HepG2 (cell line): Measurements from ENCODE around the gene RELL2. TPM values are rescaled to one million over a fixed set of nuclear protein-coding genes. Genes with fewer than 3 reads are reported as not detected.

Source experiments
- ATAC-seq: fragments of 200-7000 bp; cut with Tn5 transposase; 3 replicates; pipeline ENCODE4 v1.9.1; 2020; ENCODE audit warnings: mild to moderate bottlenecking, moderate library complexity
- BruUV-seq: library from RNA; stranded (reverse); fragments of 400-500 nt; replicated peaks from 2 replicates; lab custom pipeline; 2021; lab: Mats Ljungman, UMichigan
- CTCF ChIA-PET: fragments of 300-600 bp; formaldehyde crosslinking; extraction: SDS; loops from one replicate; lab custom pipeline; 2021; ENCODE audit warnings: low total read pairs, inconsistent platforms, low intra/inter-chr PET ratio; lab: Yijun Ruan, JAX
- POLR2A ChIA-PET: fragments of 350-600 bp; sonication (Branson Sonifier 250); formaldehyde crosslinking; loops from one replicate; lab custom pipeline; 2020; ENCODE audit warnings: antibody characterized with exemption, inconsistent platforms; lab: Yijun Ruan, JAX
- DNase-seq: peaks from one replicate; pipeline ENCODE4 v3.0.0-alpha.2; 2015; ENCODE audit warnings: low spot score
- FAIRE-seq: peaks from 3 replicates; lab custom pipeline; 2011; peaks lifted over from hg19 to GRCh38; lab: Jason Lieb, UNC
- H2AFZ ChIP-seq: one replicate; pipeline ENCODE4 v1.6.1; 2011; ENCODE audit warnings: low read length, inconsistent platforms
- H3K27ac ChIP-seq: fragments of 300-600 bp; 3 replicates; pipeline ENCODE4 v1.8.0; 2011; ENCODE audit warnings: mixed run types, mild to moderate bottlenecking, mixed read lengths, low read length, inconsistent platforms; ENCODE audit not compliant: insufficient read depth; ENCODE audit errors: extremely low read length
- H3K27me3 ChIP-seq, 2 experiments: fragments of 200-600 bp in 1 of 2; 2 replicates in 1 of 2; 3 replicates in 1 of 2; pipeline versions ENCODE4 v1.6.0 to v1.8.0; 2011; ENCODE audit warnings: low read length in 2 of 2, mild to moderate bottlenecking in 2 of 2, moderate library complexity in 2 of 2, inconsistent platforms in 1 of 2; ENCODE audit not compliant: insufficient read depth in 2 of 2, control insufficient read depth in 1 of 2
- H3K36me3 ChIP-seq, 2 experiments: fragments of 200-600 bp in 1 of 2; replicated peaks in 1 of 2; 2 replicates in 1 of 2; 3 replicates in 1 of 2; pipeline versions ENCODE4 v1.5.1 to v1.8.0; 2011; ENCODE audit warnings: low read length in 2 of 2, inconsistent platforms in 1 of 2; ENCODE audit not compliant: insufficient read depth in 2 of 2, control insufficient read depth in 1 of 2
- H3K4me1 ChIP-seq: 2 replicates; pipeline ENCODE4 v1.5.1; 2012; ENCODE audit warnings: low read length, inconsistent platforms; ENCODE audit not compliant: insufficient read depth
- H3K4me2 ChIP-seq: 2 replicates; pipeline ENCODE4 v1.6.0; 2011; ENCODE audit warnings: low read depth, low read length, inconsistent platforms
- H3K4me3 ChIP-seq, 3 experiments: fragments of 200-600 bp in 1 of 3; sonication (generic), shearing (Covaris generic) in 1 of 3; replicated peaks in 1 of 3; 2 replicates each; pipeline ENCODE4 v1.5.1; 2011 to 2016; ENCODE audit warnings: low read length in 3 of 3, inconsistent platforms in 2 of 3, low read depth in 2 of 3, mild to moderate bottlenecking in 2 of 3, control low read depth in 1 of 3, mixed read lengths in 1 of 3; ENCODE audit not compliant: insufficient read depth in 1 of 3
- H3K79me2 ChIP-seq: one replicate; pipeline ENCODE4 v1.6.1; 2011; ENCODE audit warnings: low read length, inconsistent platforms; ENCODE audit not compliant: insufficient read depth
- H3K9ac ChIP-seq: 2 replicates; pipeline ENCODE4 v1.6.0; 2011; ENCODE audit warnings: mild to moderate bottlenecking, low read depth, low read length, inconsistent platforms; ENCODE audit not compliant: insufficient read depth
- H3K9me3 ChIP-seq: 2 replicates; pipeline ENCODE4 v1.5.1; 2012; ENCODE audit warnings: mild to moderate bottlenecking, low read length
- H4K20me1 ChIP-seq: 2 replicates; pipeline ENCODE4 v1.6.0; 2011; ENCODE audit warnings: inconsistent platforms, mild to moderate bottlenecking, low read length, moderate library complexity; ENCODE audit not compliant: insufficient read depth
- CHCHD3 ChIP-seq: sonication (generic); formaldehyde crosslinking; IDR thresholded peaks from 2 replicates; pipeline ENCODE4 v1.8.0; 2022; ENCODE audit warnings: mild to moderate bottlenecking, missing genetic modification reagents, moderate library complexity
- MIER3 ChIP-seq: IDR thresholded peaks from 2 replicates; pipeline ENCODE4 v1.6.1; 2016; ENCODE audit warnings: missing compliant biosample characterization, borderline replicate concordance
- SYNCRIP ChIP-seq: fragments of 200-400 bp; formaldehyde crosslinking; IDR thresholded peaks from 2 replicates; pipeline ENCODE4 v1.6.1; 2018; ENCODE audit warnings: mild to moderate bottlenecking, low read depth, low read length; ENCODE audit not compliant: insufficient read depth
- ZNF383 ChIP-seq: sonication (generic); formaldehyde crosslinking; IDR thresholded peaks from 2 replicates; pipeline ENCODE4 v1.4.0; 2020; ENCODE audit warnings: missing genetic modification reagents, mild to moderate bottlenecking, borderline replicate concordance
- ZNF646 ChIP-seq: sonication (generic); formaldehyde crosslinking; IDR thresholded peaks from 2 replicates; pipeline ENCODE4 v1.9.0; 2021; ENCODE audit warnings: mild to moderate bottlenecking, missing genetic modification reagents
- WGBS: methylation state at CpG from one replicate; pipeline ENCODE4 v1.1.6; 2017; ENCODE audit warnings: low lambda C conversion rate; 5-methylcytosine and 5-hydroxymethylcytosine counted together
- in situ Hi-C: cut with HindIII; loops from 2 replicates; pipeline ENCODE4 v1.10.0; 2017; ENCODE audit warnings: low pct_unique_long_range_greater_than_20kb; ENCODE audit not compliant: extremely low pct_ligation_motif_present
- intact Hi-C: fragments of 100-400 bp; cut with micrococcal nuclease; formaldehyde crosslinking; loops from one replicate; pipeline ENCODE4 v1.10.0; 2022; ENCODE audit not compliant: unreplicated experiment
- polyA plus RNA-seq, 8 experiments: library from polyadenylated mRNA; depleted of rRNA in 3 of 8; stranded (reverse) in 7 of 8; unstranded in 1 of 8; fragments of >200 nt; fragmentation: Illumina TruSeq in 4 of 8; extraction: Trizol in 4 of 8; gene quantifications; 2 replicates each; pipeline versions ENCODE4 v1.2.1 to v1.2.3, GENCODE V29; 2011 to 2016; ENCODE audit warnings: low read depth in 4 of 8, missing spikeins in 1 of 8, mixed read lengths in 1 of 8; ENCODE audit not compliant: insufficient read depth in 1 of 8
- total RNA-seq, 5 experiments: library from RNA; depleted of rRNA; stranded (reverse); fragments of >200 nt; fragmentation: Illumina TruSeq; extraction: Trizol; gene quantifications; 2 replicates each; pipeline ENCODE4 v1.2.3, GENCODE V29; 2016; ENCODE audit warnings: low read depth in 1 of 5

The RELL2 gene
- total and polyA plus RNA-seq, 2 of the 13 experiments (the other 11 are each of a cell fraction or from before 2014, with no cell fraction given), result 6.4 to 8.3 TPM

DNA sequence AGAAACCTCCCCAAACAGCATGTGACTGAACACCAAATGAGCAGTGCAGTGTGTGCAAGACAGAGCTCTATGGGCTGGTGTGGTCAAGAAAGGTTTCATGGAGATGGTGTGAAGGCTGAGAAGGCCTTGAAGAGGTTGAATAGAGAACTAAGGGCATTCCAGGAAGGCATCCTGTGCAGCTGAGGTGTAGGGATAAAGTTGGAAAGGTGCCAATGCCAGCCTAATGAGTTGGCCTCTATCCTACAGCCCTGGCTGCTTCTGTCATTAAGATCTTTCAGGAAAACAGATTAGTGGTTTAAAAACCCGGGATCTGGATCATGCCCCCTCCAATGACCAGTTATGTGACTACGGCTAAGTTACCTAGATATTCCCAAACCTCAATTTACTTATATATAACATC lies 4.1 kb upstream of the RELL2 start:
- intact Hi-C loops, result no loop called here
- Histone ChIP-seq H2AFZ (no peak overlapping the region), H3K9ac (no peak overlapping the region), H3K79me2 (peaks cover 48% of the 10 kb centered on the region), H3K4me3 (no peak overlapping the region), H3K36me3 (peaks cover 17 to 42% of the 10 kb centered on the region in 2 experiments), H4K20me1 (peaks cover 7% of the 10 kb centered on the region), H3K9me3 (no peaks in the 10 kb centered on the region), H3K27me3 (no peaks in the 10 kb centered on the region; a peak in 1 of 5 replicates), H3K27ac (no peak overlapping the region), H3K4me2 (no peak overlapping the region), H3K4me1 (peaks cover 31% of the 10 kb centered on the region)
- TF ChIP-seq SYNCRIP (no peak), MIER3 (CRISPR knock-in tag) (no peak), ZNF383 (CRISPR knock-in tag) (no peak), CHCHD3 (no peak), ZNF646 (CRISPR knock-in tag) (no peak)
- in situ Hi-C loops, result no loop called here
- ChIA-PET POLR2A (interaction anchor here (1.0 to 1.6 kb wide), 2 partner anchors 18 to 312 kb away, joined by 3 read pairs; partner anchors contain the start of genes FCHSD1 and TAF7), CTCF (no interaction called here)
- DNase-seq, result no peak
- 97% methylated on average over 2 of the region's 2 CpGs for WGBS
- no peak for FAIRE-seq
- no TSS peak for BruUV-seq
- no peak for ATAC-seq
